HEK293 (cell line): Measurements from ENCODE around the gene FAM184A.

Experiments used
- CTCF ChIA-PET: fragments of 350-600 bp; formaldehyde crosslinking; extraction: SDS; loops from one replicate; lab custom pipeline; 2021; ENCODE audit warnings: antibody characterized with exemption; lab: Yijun Ruan, JAX
- POLR2A ChIA-PET: fragments of 300-600 bp; formaldehyde crosslinking; extraction: SDS; loops from one replicate; lab custom pipeline; 2020; ENCODE audit warnings: antibody characterized with exemption, inconsistent platforms; lab: Yijun Ruan, JAX
- H3K27ac ChIP-seq: fragments of 200-500 bp; sonication (Bioruptor generic); 2 replicates; pipeline ENCODE4 v1.5.1; 2014; ENCODE audit warnings: low read depth, low read length, control low read depth, inconsistent platforms; ENCODE audit errors: extremely low read depth
- H3K36me3 ChIP-seq, 2 experiments: fragments of 200-500 bp in 1 of 2; sonication (Bioruptor generic) in 1 of 2; 1 replicate in 1 of 2; 2 replicates in 1 of 2; pipeline ENCODE4 v1.5.1; 2014 to 2017; ENCODE audit warnings: inconsistent platforms in 2 of 2, low read length in 2 of 2; ENCODE audit not compliant: control insufficient read depth in 2 of 2, insufficient read depth in 1 of 2
- H3K4me1 ChIP-seq: fragments of 200-500 bp; sonication (Bioruptor generic); 2 replicates; pipeline ENCODE4 v1.5.1; 2014; ENCODE audit warnings: mild to moderate bottlenecking, low read length, inconsistent platforms; ENCODE audit not compliant: control insufficient read depth, insufficient read depth
- H3K4me3 ChIP-seq: 2 replicates; pipeline ENCODE4 v1.5.1; 2011; ENCODE audit warnings: low read depth, mild to moderate bottlenecking, control low read depth, low read length, moderate library complexity
- H3K9me3 ChIP-seq: fragments of 200-500 bp; sonication (Bioruptor generic); 2 replicates; pipeline ENCODE4 v1.5.1; 2014; ENCODE audit warnings: low read depth, low read length, inconsistent platforms; ENCODE audit not compliant: control insufficient read depth, insufficient read depth
- EGR2 ChIP-seq: fragments of 450-650 bp; formaldehyde crosslinking; IDR thresholded peaks from 2 replicates; pipeline ENCODE4 v1.5.1; 2016; ENCODE audit warnings: low read depth, missing biosample characterization, missing genetic modification characterization
- ELK4 ChIP-seq: IDR thresholded peaks from 2 replicates; pipeline ENCODE4 v1.6.1; 2011; ENCODE audit warnings: mild to moderate bottlenecking, low read depth, low read length, borderline replicate concordance
- KLF1 ChIP-seq: fragments of 450-650 bp; formaldehyde crosslinking; IDR thresholded peaks from 2 replicates; pipeline ENCODE4 v1.5.1; 2016; ENCODE audit warnings: missing biosample characterization, missing genetic modification characterization
- KLF10 ChIP-seq: fragments of 450-650 bp; IDR thresholded peaks from 2 replicates; pipeline ENCODE4 v1.5.1; 2018; ENCODE audit warnings: missing biosample characterization, mild to moderate bottlenecking, missing genetic modification characterization
- MEIS1 ChIP-seq: sonication (generic); formaldehyde crosslinking; IDR thresholded peaks from 2 replicates; pipeline ENCODE4 v1.8.1; 2022; ENCODE audit warnings: missing genetic modification reagents, mild to moderate bottlenecking, borderline replicate concordance
- SP3 ChIP-seq: fragments of 450-650 bp; formaldehyde crosslinking; IDR thresholded peaks from 2 replicates; pipeline ENCODE4 v1.5.1; 2016; ENCODE audit warnings: missing biosample characterization, missing genetic modification characterization
- ZBTB21 ChIP-seq: fragments of 450-650 bp; formaldehyde crosslinking; IDR thresholded peaks from 2 replicates; pipeline ENCODE4 v1.5.1; 2017; ENCODE audit warnings: missing biosample characterization, missing genetic modification characterization
- ZFP69B ChIP-seq: fragments of 450-650 bp; formaldehyde crosslinking; IDR thresholded peaks from 2 replicates; pipeline ENCODE4 v1.5.1; 2016; ENCODE audit warnings: missing biosample characterization, missing genetic modification characterization
- ZNF211 ChIP-seq: fragments of 450-650 bp; formaldehyde crosslinking; IDR thresholded peaks from 2 replicates; pipeline ENCODE4 v1.5.1; 2016; ENCODE audit warnings: low read depth, missing biosample characterization, missing genetic modification characterization
- ZNF335 ChIP-seq: fragments of 450-650 bp; formaldehyde crosslinking; conservative IDR thresholded peaks from 2 replicates; pipeline ENCODE4 v1.5.1; 2016; ENCODE audit warnings: missing biosample characterization, missing genetic modification characterization
- ZNF341 ChIP-seq: fragments of 450-650 bp; formaldehyde crosslinking; IDR thresholded peaks from 2 replicates; pipeline ENCODE4; 2016; ENCODE audit warnings: low read depth, missing biosample characterization, missing genetic modification characterization
- ZNF660 ChIP-seq: fragments of 450-650 bp; IDR thresholded peaks from 2 replicates; pipeline ENCODE4 v1.5.1; 2018; ENCODE audit warnings: missing biosample characterization, mild to moderate bottlenecking, missing genetic modification characterization
- ZNF704 ChIP-seq: fragments of 450-650 bp; formaldehyde crosslinking; IDR thresholded peaks from 2 replicates; pipeline ENCODE4 v1.5.1; 2016; ENCODE audit warnings: missing biosample characterization, missing genetic modification characterization
- ZNF785 ChIP-seq: fragments of 450-650 bp; formaldehyde crosslinking; IDR thresholded peaks from 2 replicates; pipeline ENCODE4 v1.5.1; 2016; ENCODE audit warnings: missing biosample characterization, missing genetic modification characterization
- TF ChIP-seq, protein P1 (sequence below): fragments of 450-650 bp; formaldehyde crosslinking; IDR thresholded peaks from 2 replicates; pipeline ENCODE4 v1.5.1; 2016; ENCODE audit warnings: missing biosample characterization, missing genetic modification characterization, low read depth

The FAM184A gene

GRCh38 chr6:118913161-118913560 lies 165.3 kb downstream of the FAM184A start (continued):
- TF ChIP-seq ZBTB21 (tag by site-specific recombination) (no peak), ZFP69B (tag by site-specific recombination) (no peak), SP3 (tag by site-specific recombination) (no peak), ZNF341 (tag by site-specific recombination) (no peak)

- ChIA-PET POLR2A (no interaction called here), CTCF (interaction anchor here (1.2 kb wide), 1 partner anchor 17 kb away, joined by 7 read pairs; no protein-coding TSS in a partner anchor)
Observed at GRCh38 chr6:118912646-118913045, 165.8 kb downstream of the FAM184A start.

More at GRCh38 chr6:118912646-118913045, 165.8 kb downstream of the FAM184A start:
- H3K9me3 ChIP-seq: no peaks in the 10 kb centered on the region
- TF ChIP-seq ZNF335: no peak
- no peak for TF ChIP-seq KLF10 (tag by site-specific recombination)
- no peak for TF ChIP-seq ELK4
- no peak for TF ChIP-seq ZNF704 (tag by site-specific recombination)
- TF ChIP-seq ZNF785 (tag by site-specific recombination): no peak
- TF ChIP-seq, protein P1, sequence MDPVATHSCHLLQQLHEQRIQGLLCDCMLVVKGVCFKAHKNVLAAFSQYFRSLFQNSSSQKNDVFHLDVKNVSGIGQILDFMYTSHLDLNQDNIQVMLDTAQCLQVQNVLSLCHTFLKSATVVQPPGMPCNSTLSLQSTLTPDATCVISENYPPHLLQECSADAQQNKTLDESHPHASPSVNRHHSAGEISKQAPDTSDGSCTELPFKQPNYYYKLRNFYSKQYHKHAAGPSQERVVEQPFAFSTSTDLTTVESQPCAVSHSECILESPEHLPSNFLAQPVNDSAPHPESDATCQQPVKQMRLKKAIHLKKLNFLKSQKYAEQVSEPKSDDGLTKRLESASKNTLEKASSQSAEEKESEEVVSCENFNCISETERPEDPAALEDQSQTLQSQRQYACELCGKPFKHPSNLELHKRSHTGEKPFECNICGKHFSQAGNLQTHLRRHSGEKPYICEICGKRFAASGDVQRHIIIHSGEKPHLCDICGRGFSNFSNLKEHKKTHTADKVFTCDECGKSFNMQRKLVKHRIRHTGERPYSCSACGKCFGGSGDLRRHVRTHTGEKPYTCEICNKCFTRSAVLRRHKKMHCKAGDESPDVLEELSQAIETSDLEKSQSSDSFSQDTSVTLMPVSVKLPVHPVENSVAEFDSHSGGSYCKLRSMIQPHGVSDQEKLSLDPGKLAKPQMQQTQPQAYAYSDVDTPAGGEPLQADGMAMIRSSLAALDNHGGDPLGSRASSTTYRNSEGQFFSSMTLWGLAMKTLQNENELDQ (tag by site-specific recombination): no peak
- TF ChIP-seq EGR2 (tag by site-specific recombination): no peak
- TF ChIP-seq MEIS1 (CRISPR knock-in tag): no peak
- TF ChIP-seq ZNF211 (tag by site-specific recombination): no peak
- TF ChIP-seq ZNF660 (tag by site-specific recombination): no peak
- no peak for TF ChIP-seq KLF1 (tag by site-specific recombination)
- peaks cover 66 to 91% of the 10 kb centered on the region in 2 experiments for H3K36me3 ChIP-seq
- H3K27ac ChIP-seq: no peak overlapping the region
- H3K4me1 ChIP-seq: no peaks in the 10 kb centered on the region
- no peak overlapping the region for H3K4me3 ChIP-seq
